HG02623 (cell line): ENCODE data around the gene IFNL2.
"Not testable (repeated sequence)": the region's sequence is repeated elsewhere in the genome, so short reads cannot be mapped to it uniquely, and the experiment has no call there.

Source experiments
- ATAC-seq: cut with Tn5 transposase; IDR thresholded peaks from one replicate; pipeline ENCODE4 v1.9.1; 2021; ENCODE audit warnings: moderate library complexity; ENCODE audit not compliant: unreplicated experiment

Gene IFNL2

GRCh38 chr19:39296055-39296645 is 28.0 kb downstream of the IFNL2 start, which contains the start of gene IFNL1:
Gene IFNL1 (plus strand): TSS chr19:39296407. CDS start chr19:39296422, 15 bp downstream.
- ATAC-seq = no peak

- ATAC-seq = no peak
These were observed 28.7 kb downstream of the IFNL2 start for GRCh38 chr19:39296906-39297305.

- ATAC-seq = no peak
These were observed 29.9 kb downstream of the IFNL2 start for GRCh38 chr19:39297931-39298634.

- no peak for ATAC-seq
These were observed 31.2 kb downstream of the IFNL2 start for GRCh38 chr19:39299404-39299803.

GRCh38 chr19:39299832-39300231 is 31.6 kb downstream of the IFNL2 start:
- no peak for ATAC-seq

DNA sequence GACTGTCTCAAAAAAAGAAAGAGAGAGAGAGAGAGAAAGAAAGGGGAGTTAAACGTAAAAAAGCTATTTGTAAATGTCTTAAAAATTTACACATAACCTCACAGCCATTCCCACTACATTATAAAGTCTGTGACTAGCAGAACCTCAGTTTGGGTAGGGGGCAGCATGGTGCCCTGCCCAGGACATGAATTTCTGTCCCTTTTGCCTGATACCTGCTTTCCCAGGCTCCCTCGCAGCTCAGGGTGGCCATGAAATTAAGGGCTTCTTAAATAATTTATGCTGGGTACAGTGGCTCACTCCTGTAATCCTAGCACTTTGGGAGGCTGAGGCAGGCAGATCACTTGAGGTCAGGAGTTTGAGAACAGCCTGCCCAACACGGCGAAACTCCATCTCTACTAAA is 32.8 kb downstream of the IFNL2 start:
- ATAC-seq = no peak

- ATAC-seq = no peak
These were observed 33.4 kb downstream of the IFNL2 start for GRCh38 chr19:39301562-39301961.

DNA sequence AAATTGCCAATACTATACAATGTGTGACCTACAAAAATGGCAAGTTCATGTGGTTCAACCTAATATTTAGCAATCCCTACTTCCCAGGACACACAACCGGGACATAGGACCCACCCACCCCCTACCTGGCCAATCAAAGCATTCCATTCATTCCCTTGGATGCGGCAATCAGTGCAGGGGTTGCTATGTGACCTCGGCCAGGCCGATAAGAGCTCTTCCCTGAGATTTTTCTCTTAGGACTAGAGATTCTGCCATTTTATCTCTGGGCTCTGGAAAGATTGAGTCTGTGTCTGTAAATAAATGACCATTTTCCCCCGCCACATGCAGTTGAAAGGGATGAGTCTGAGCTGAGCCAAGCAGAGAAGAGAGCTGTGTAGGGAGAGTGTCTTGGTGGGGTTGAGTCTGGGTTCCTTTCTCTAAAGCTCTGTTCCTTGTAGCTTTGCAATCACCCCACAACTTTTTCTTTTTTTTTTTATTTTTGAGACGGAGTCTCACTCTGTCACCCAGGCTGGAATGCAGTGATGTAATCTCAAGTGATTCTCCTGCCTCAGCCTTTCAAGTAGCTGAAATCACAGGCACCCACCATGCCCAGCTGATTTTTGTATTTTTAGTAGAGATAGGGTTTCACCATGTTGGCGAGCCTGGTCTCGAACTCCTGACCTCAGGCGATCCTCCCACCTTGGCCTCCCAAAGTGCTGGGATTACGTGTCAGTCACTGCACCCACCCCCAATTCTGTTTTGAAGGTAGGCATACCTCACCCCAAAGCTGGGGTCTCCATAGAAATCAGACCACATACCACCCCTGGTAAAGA is 35.4 kb downstream of the IFNL2 start:
- no peak for ATAC-seq

- ATAC-seq = no peak
These were observed 36.0 kb downstream of the IFNL2 start for GRCh38 chr19:39304185-39304513.

GRCh38 chr19:39304701-39305571 is 36.7 kb downstream of the IFNL2 start:
- no peak for ATAC-seq

- no peak for ATAC-seq
These were observed 37.9 kb downstream of the IFNL2 start for GRCh38 chr19:39306075-39306474.

GRCh38 chr19:39307046-39307821 is 39.0 kb downstream of the IFNL2 start:
- ATAC-seq = no peak

DNA sequence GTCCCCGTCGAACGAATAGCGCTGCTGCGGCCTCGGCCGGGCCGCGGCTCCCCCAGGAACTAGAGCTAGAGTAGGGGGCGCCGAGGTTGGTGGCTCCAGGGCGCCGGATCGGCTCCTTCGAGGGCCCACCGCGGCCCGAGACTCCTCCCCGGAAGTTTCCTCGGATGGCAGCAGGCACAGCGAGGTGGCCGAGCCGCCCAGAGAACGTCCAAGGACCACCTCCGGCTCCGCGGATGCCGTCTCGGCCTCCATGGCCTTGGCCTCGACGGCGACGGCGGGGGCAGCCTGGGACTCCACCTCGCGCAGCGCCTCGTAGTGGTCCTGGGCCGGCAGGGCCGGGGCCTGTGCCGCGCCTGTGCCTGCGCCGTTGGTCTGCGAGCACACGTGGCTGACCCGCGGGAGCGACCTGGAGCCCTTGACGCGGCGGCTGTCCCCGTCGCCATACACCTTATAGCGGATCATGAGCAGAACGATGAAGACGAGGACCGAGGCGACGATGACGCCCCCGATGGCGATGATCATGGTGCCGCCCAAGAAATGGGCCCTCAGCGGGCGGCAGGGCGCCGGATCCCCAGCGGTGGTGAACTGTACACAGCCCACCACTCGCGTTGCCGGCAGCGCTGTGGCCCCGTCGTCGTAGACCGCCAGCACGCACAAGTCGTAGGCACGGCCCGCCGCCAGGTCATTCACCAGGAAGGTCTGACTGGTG is 39.8 kb downstream of the IFNL2 start:
- ATAC-seq = no peak

DNA sequence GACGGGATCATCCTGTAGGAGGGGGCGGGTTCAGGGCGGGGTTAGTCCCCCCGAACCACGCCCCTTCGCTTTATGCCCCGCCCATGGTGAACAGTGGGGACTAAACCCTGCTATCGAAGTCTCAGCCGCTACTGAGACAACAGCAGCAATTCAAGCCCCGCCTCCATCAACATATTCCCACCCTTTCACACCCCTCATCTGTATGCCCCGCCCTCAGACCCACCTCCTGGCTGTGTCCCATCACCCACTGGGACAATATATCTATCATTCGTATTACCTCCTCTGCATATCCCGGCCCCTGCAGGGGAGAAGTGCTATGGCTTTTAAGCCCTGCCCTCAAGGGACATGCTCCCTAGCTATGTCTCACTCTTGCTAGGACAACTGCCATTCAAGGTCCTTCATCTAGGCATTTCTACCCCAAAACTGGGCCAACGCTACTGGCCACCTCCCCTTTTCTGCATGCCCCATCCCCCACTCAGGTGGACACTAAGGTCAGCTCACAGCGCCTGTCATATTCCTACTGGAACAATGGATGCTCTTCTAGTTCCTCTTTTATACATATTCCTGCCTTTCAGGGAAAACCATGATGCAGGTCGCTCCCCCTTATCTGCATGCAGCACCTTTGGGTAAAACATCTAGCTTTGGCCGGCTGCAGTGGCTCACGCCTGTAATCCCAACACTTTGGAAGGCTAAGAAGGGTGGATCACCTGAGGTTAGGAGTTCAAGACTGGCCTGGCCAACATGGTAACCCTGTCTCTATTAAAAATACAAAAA is 40.5 kb downstream of the IFNL2 start:
- no peak for ATAC-seq

- not testable (repeated sequence) for ATAC-seq
These were observed 41.1 kb downstream of the IFNL2 start for GRCh38 chr19:39309305-39309670.

DNA sequence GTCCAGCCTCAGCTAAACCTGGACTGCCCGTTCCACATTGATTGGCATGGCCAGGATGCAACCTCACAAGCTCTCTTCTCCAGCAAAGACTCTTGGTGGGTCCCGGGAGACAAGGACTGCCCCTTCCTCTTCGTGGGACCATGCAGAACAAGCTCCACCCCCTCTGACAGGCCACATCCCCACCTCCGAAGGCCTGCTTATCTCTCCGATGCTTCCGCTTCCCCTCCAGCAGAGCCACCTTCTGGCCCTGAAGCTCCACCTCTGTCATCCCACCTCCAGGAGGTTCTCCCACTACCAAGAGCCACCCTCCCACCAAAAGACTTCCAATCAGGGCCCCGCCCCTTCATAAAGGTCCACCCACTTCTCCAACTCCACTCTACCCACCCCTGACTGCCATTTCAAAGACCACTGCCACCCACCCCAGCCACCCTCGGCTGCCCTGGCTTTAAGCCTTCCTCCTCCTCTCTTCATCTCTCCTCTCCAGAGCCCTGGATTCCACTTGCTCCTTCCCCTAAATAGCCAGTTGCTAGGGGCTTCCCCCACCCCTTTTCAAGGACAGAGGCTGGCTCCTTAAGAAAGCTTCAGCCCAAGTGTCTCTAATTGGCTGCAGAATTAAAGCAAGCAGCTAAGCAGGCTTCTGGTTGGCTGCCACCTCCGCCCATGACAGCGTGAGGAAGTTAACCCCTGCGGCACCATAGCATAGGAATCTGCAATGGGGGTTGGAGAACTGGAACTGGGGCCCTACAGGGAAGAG is 42.5 kb downstream of the IFNL2 start:
- no peak for ATAC-seq

DNA sequence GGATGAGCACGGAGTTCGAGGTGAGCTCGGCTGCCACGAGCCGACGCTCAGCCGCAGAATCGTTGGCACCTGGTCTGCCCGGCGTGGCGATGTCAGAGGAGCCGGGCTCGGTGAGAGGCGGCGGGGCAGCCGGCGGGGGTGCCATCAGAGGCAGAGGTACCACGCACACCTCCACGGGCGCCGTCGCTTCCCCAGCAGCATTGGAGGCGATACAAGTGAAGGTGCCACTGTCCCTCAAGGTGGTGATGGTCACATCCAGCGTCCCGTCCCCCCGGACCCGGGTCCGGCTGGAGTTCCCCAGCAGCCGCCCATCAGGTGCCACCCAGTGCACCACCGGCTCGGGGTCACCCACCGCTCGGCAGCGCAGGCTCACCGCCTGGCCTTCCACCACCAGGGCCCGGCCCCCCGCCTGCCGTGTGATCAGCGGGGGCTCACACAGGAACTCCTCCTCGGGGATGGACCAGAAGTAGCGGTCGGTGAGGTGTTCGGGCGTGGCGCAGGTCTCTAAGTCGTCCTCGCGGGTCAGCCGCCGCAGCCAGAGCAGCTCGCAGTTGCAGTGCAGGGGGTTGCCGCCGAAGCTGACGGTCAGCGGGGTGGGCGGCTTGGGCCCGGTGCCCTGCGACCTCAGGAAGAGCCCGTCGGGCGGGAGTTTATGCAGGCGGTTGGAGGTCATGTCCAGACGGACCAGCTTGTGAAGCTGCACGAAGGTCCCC is 46.0 kb downstream of the IFNL2 start:
- no peak for ATAC-seq

- ATAC-seq = no peak
These were observed 47.7 kb downstream of the IFNL2 start for GRCh38 chr19:39315933-39316332.
